T-cell (primary cell): ENCODE data around the gene ADGRL3. TPM values are rescaled to one million over a fixed set of nuclear protein-coding genes. Genes with fewer than 3 reads are reported as not detected.

Experiments used
- ATAC-seq, 4 experiments: fragments of 200-7000 bp in 3 of 4; fragments of 150-1000 bp in 1 of 4; cut with Tn5 transposase; replicated peaks in 1 of 4; 1 replicate in 3 of 4; 2 replicates in 1 of 4; pipeline ENCODE4 v1.10.0; 2021; ENCODE audit warnings: moderate library complexity in 3 of 4, mild to moderate bottlenecking in 2 of 4, moderate number of reproducible peaks in 1 of 4
- CTCF ChIA-PET, 2 donors: fragments of 300-600 bp; sonication (Branson Sonifier 250); formaldehyde crosslinking; loops; one replicate each; lab custom pipeline; 2022; ENCODE audit warnings: antibody characterized with exemption in 2 of 2; lab: Charles Lee
- POLR2A ChIA-PET, 2 donors: fragments of 300-600 bp; sonication (Branson Sonifier 250); formaldehyde crosslinking; loops; one replicate each; lab custom pipeline; 2022; ENCODE audit warnings: antibody characterized with exemption in 2 of 2; lab: Charles Lee
- DNase-seq, 35 experiments: peaks; one replicate each; pipeline versions ENCODE4 v3.0.0 to v3.0.0-alpha.2; 2013 to 2023
- H3K27ac ChIP-seq: one replicate; pipeline ENCODE4 v1.5.1; 2013; ENCODE audit warnings: low read length
- H3K27me3 ChIP-seq, 2 experiments: replicated peaks in 1 of 2; 1 replicate in 1 of 2; 2 replicates in 1 of 2; pipeline versions ENCODE4 v1.6.1 to v1.7.0; 2013; ENCODE audit warnings: low read length in 1 of 2, mixed read lengths in 1 of 2; ENCODE audit not compliant: control insufficient read depth in 2 of 2, insufficient read depth in 2 of 2; ENCODE audit errors: extremely low read depth in 1 of 2
- H3K36me3 ChIP-seq, 2 donors: 1 replicate in 1 of 2; 2 replicates in 1 of 2; pipeline versions ENCODE4 v1.6.1 to v1.7.0; 2013; ENCODE audit warnings: low read length in 1 of 2; ENCODE audit not compliant: control insufficient read depth in 2 of 2, insufficient read depth in 1 of 2; ENCODE audit errors: extremely low read depth in 1 of 2
- H3K4me1 ChIP-seq, 2 experiments: 1 replicate in 1 of 2; 2 replicates in 1 of 2; pipeline versions ENCODE4 v1.6.1 to v1.7.0; 2013; ENCODE audit warnings: low read length in 2 of 2, mixed read lengths in 1 of 2; ENCODE audit not compliant: insufficient read depth in 2 of 2, control insufficient read depth in 1 of 2; ENCODE audit errors: extremely low read depth in 1 of 2
- H3K4me3 ChIP-seq, 2 donors: 1 replicate in 1 of 2; 2 replicates in 1 of 2; pipeline versions ENCODE4 v1.5.1 to v1.7.0; 2013; ENCODE audit warnings: mild to moderate bottlenecking in 2 of 2, low read length in 1 of 2, moderate library complexity in 1 of 2; ENCODE audit not compliant: control insufficient read depth in 1 of 2; ENCODE audit errors: extremely low read depth in 1 of 2
- H3K9me3 ChIP-seq: 2 replicates; pipeline ENCODE4 v1.7.0; 2013
- H3K27ac Mint-ChIP-seq, 2 donors: one replicate each; pipeline ENCODE4 v1.8.0; 2020 to 2021; ENCODE audit warnings: mild to moderate bottlenecking in 2 of 2, mixed read lengths in 2 of 2
- H3K27me3 Mint-ChIP-seq, 2 donors: one replicate each; pipeline ENCODE4 v1.8.0; 2021 to 2022; ENCODE audit warnings: mixed read lengths in 2 of 2
- H3K36me3 Mint-ChIP-seq: one replicate; pipeline ENCODE4 v1.8.0; 2021; ENCODE audit warnings: mixed read lengths
- H3K4me1 Mint-ChIP-seq, 3 donors: one replicate each; pipeline ENCODE4 v1.8.0; 2020 to 2022; ENCODE audit warnings: mixed read lengths in 3 of 3, mild to moderate bottlenecking in 1 of 3
- H3K4me3 Mint-ChIP-seq, 3 donors: one replicate each; pipeline ENCODE4 v1.8.0; 2020 to 2022; ENCODE audit warnings: mild to moderate bottlenecking in 3 of 3, mixed read lengths in 3 of 3, moderate library complexity in 3 of 3
- H3K9me3 Mint-ChIP-seq, 3 donors: one replicate each; pipeline ENCODE4 v1.8.0; 2020 to 2022; ENCODE audit warnings: mixed read lengths in 3 of 3
- WGBS: methylation state at CpG from one replicate; pipeline ENCODE4 v1.1.5; 2013; ENCODE audit warnings: missing lambda C conversion rate; ENCODE audit not compliant: insufficient coverage; 5-methylcytosine and 5-hydroxymethylcytosine counted together
- total RNA-seq, 35 experiments: library from RNA in 6 of 35; stranded (reverse) in 6 of 35; fragments of 120-200 nt in 1 of 35; gene quantifications; one replicate each; pipeline versions ENCODE4 v1.2.1 to v1.2.4 and lab custom pipeline; 2013 to 2026

Gene ADGRL3
- total RNA-seq, 5 donors from 2014 or later (not counting 1 experiment from before 2014, with no cell fraction given) = 0.09 TPM; not detected in 4

DNA sequence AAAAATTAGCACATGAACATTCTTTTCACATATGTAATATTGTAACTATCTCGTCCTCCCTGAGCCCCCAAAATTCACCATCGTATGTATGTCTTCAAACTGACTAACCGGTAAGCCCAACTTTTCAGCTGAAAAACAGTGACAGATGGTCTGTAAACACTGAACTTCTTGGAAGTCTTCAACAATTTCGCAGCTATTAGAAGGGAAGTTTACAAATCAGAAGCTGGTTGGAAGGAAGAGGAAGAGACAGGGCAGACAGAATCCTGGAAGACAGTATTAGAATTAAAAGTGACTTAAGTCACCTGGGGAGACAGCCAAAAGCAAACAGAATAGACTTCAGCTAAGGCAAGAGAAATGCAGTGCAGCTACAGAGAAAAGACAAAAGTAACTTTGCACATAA, 858.4 kb downstream of the ADGRL3 start:
- DNase-seq (no peak), ATAC-seq (no peak)
- Mint-ChIP-seq H3K4me1 (no peaks in the 10 kb centered on the region), H3K9me3 (peaks cover 12 to 18% (median 14%) of the 10 kb centered on the region in 3 donors), H3K27ac (no peak overlapping the region), H3K27me3 (no peaks in the 10 kb centered on the region), H3K36me3 (no peaks in the 10 kb centered on the region), H3K4me3 (no peak overlapping the region)
- Histone ChIP-seq H3K27me3 (no peaks in the 10 kb centered on the region), H3K4me1 (no peaks in the 10 kb centered on the region), H3K4me3 (no peak overlapping the region), H3K36me3 (no peaks in the 10 kb centered on the region), H3K9me3 (no peaks in the 10 kb centered on the region), H3K27ac (no peak overlapping the region)
- ChIA-PET CTCF (no interaction called here), POLR2A (interaction anchor here in 1 of 2 donors (1.0 kb wide), 1 partner anchor 51 kb away, joined by 3 read pairs; no protein-coding TSS in a partner anchor)
- 25% methylated on average over 1 of the region's 4 CpGs for WGBS

- H3K4me1 ChIP-seq = no peaks in the 10 kb centered on the region
- ChIA-PET POLR2A (no interaction called here), CTCF (no interaction called here)
- H3K27me3 ChIP-seq = no peaks in the 10 kb centered on the region
- no peaks in the 10 kb centered on the region for H3K36me3 ChIP-seq
- H3K4me1 Mint-ChIP-seq = no peaks in the 10 kb centered on the region
- H3K27ac ChIP-seq = no peak overlapping the region
- WGBS = 88% methylated on average over 10 of the region's 14 CpGs
- peaks cover 7 to 14% (median 11%) of the 10 kb centered on the region in 3 donors for H3K9me3 Mint-ChIP-seq
- H3K4me3 Mint-ChIP-seq = no peak overlapping the region
- no peak for DNase-seq
- no peaks in the 10 kb centered on the region for H3K27me3 Mint-ChIP-seq
- H3K27ac Mint-ChIP-seq = no peak overlapping the region
- no peaks in the 10 kb centered on the region for H3K9me3 ChIP-seq
- H3K36me3 Mint-ChIP-seq = no peaks in the 10 kb centered on the region
- H3K4me3 ChIP-seq = no peak overlapping the region
- ATAC-seq = no peak
Measured at GRCh38 chr4:62070291-62070852, 870.2 kb downstream of the ADGRL3 start.

- Mint-ChIP-seq H3K27me3 (no peaks in the 10 kb centered on the region), H3K27ac (no peak overlapping the region), H3K4me1 (no peaks in the 10 kb centered on the region), H3K36me3 (no peaks in the 10 kb centered on the region), H3K9me3 (peaks cover 3 to 12% (median 9%) of the 10 kb centered on the region in 3 donors), H3K4me3 (no peak overlapping the region)
- no peaks in the 10 kb centered on the region for H3K9me3 ChIP-seq
- ChIA-PET CTCF (no interaction called here), POLR2A (no interaction called here)
- no peaks in the 10 kb centered on the region for H3K36me3 ChIP-seq
- H3K27ac ChIP-seq = no peak overlapping the region
- ATAC-seq (no peak), DNase-seq (no peak)
- H3K27me3 ChIP-seq = no peaks in the 10 kb centered on the region
- 71% methylated on average over 1 of the region's 2 CpGs for WGBS
- no peaks in the 10 kb centered on the region for H3K4me1 ChIP-seq
- H3K4me3 ChIP-seq = no peak overlapping the region
Measured at GRCh38 chr4:62075089-62075488, 875.0 kb downstream of the ADGRL3 start.

DNA sequence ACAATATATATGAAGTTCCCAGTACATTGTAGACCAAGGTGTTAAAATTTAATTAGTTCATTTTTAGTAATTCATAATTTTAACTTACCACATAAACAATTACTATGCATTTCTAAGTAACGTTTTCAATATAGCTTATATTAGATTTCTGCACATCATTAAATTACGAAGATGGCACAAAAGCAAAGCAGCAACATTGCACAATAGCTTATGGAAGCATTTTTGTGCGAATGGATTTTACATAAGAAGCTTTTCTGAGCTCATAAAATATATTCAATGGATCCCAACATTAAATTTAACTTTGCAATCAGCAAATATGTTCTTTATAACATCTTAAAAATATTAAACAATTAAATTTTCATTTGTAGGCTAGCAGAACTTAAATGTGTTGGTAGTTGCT, 875.4 kb downstream of the ADGRL3 start:
- Histone ChIP-seq H3K4me1 (no peaks in the 10 kb centered on the region), H3K4me3 (no peak overlapping the region), H3K27me3 (no peaks in the 10 kb centered on the region), H3K9me3 (no peaks in the 10 kb centered on the region), H3K36me3 (no peaks in the 10 kb centered on the region), H3K27ac (no peak overlapping the region)
- POLR2A ChIA-PET = no interaction called here
- no peak for ATAC-seq
- H3K36me3 Mint-ChIP-seq = no peaks in the 10 kb centered on the region
- H3K27ac Mint-ChIP-seq = no peak overlapping the region
- no peaks in the 10 kb centered on the region for H3K4me1 Mint-ChIP-seq
- H3K4me3 Mint-ChIP-seq = no peak overlapping the region
- H3K9me3 Mint-ChIP-seq = peaks cover 1 to 9% (median 9%) of the 10 kb centered on the region in 3 donors
- no peaks in the 10 kb centered on the region for H3K27me3 Mint-ChIP-seq
- WGBS = 80% methylated on average over 1 of the region's 3 CpGs
- DNase-seq = no peak
- CTCF ChIA-PET = no interaction called here

- POLR2A ChIA-PET = no interaction called here
- no CpG with 5 or more reads among the region's 1 CpG for WGBS
Measured at GRCh38 chr4:62077406-62077805, 877.3 kb downstream of the ADGRL3 start.

DNA sequence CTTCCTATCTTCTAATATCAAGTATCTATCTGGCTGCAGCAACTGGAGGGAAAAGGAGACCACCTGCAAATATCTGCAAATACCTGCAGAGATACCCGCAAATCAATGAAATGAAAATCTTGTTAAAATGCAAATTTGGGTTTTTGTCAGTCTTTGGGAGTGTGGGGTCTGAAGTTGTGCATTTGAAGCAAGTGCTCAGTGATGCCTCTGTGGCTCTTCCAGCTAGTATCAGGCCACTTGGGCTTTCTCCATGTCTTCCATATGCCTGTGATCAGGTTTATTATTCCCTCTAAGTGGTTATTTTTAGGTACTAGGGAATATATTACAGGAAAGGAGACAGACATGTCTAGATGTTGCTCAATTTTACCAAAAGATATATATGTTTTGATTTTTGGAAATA, 880.3 kb downstream of the ADGRL3 start:
- ATAC-seq = no peak
- no CpG with 5 or more reads among the region's 1 CpG for WGBS

More at GRCh38 chr4:62077406-62077805, 877.3 kb downstream of the ADGRL3 start:
- H3K27me3 ChIP-seq = no peaks in the 10 kb centered on the region
- no peaks in the 10 kb centered on the region for H3K4me1 ChIP-seq
- H3K9me3 ChIP-seq = no peaks in the 10 kb centered on the region
- no peaks in the 10 kb centered on the region for H3K27me3 Mint-ChIP-seq
- no peaks in the 10 kb centered on the region for H3K36me3 Mint-ChIP-seq
- H3K27ac ChIP-seq = no peak overlapping the region
- ATAC-seq = no peak
- H3K4me3 Mint-ChIP-seq = no peak overlapping the region
- CTCF ChIA-PET = interaction anchor here in 1 of 2 donors (0.7 kb wide), 1 partner anchor 9 kb away, joined by 3 read pairs; no protein-coding TSS in a partner anchor
- no peaks in the 10 kb centered on the region for H3K36me3 ChIP-seq
- H3K9me3 Mint-ChIP-seq = peaks cover 0 to 9% (median 8%) of the 10 kb centered on the region in 3 donors
- no peak for DNase-seq
- no peak overlapping the region for H3K4me3 ChIP-seq
- no peak overlapping the region for H3K27ac Mint-ChIP-seq
- H3K4me1 Mint-ChIP-seq = no peaks in the 10 kb centered on the region

More for the DNA sequence above, 880.3 kb downstream of the ADGRL3 start:
- Mint-ChIP-seq H3K36me3 (no peaks in the 10 kb centered on the region), H3K4me1 (no peaks in the 10 kb centered on the region), H3K4me3 (no peak overlapping the region), H3K9me3 (peaks cover 5 to 12% (median 6%) of the 10 kb centered on the region in 3 donors), H3K27me3 (no peaks in the 10 kb centered on the region), H3K27ac (no peak overlapping the region)
- no peaks in the 10 kb centered on the region for H3K27me3 ChIP-seq
- no peak for DNase-seq
- H3K27ac ChIP-seq = no peak overlapping the region
- ChIA-PET CTCF (no interaction called here), POLR2A (no interaction called here)
- no peaks in the 10 kb centered on the region for H3K9me3 ChIP-seq
- H3K36me3 ChIP-seq = no peaks in the 10 kb centered on the region
- no peaks in the 10 kb centered on the region for H3K4me1 ChIP-seq
- no peak overlapping the region for H3K4me3 ChIP-seq
